MCF 10A (cell line): ENCODE data around the gene DRAP1. TPM values are rescaled to one million over a fixed set of nuclear protein-coding genes. Genes with fewer than 3 reads are reported as not detected.

ENCODE experiments used
- BruUV-seq: library from RNA; stranded (reverse); fragments of 400-500 nt; replicated peaks from 2 replicates; lab custom pipeline; 2021; lab: Mats Ljungman, UMichigan
- CTCF ChIA-PET: fragments of 300-600 bp; sonication (Branson Sonifier 250); formaldehyde crosslinking; extraction: SDS; loops from one replicate; lab custom pipeline; 2021; ENCODE audit warnings: antibody characterized with exemption, inconsistent platforms; lab: Yijun Ruan, JAX
- POLR2A ChIA-PET: fragments of 300-600, 350-650 bp; sonication (Branson Sonifier 250); formaldehyde crosslinking; extraction: SDS; loops from one replicate; lab custom pipeline; 2020; ENCODE audit warnings: antibody characterized with exemption, inconsistent platforms; lab: Yijun Ruan, JAX
- DNase-seq: peaks from one replicate; pipeline ENCODE4 v3.0.0-alpha.2; 2018; ENCODE audit not compliant: unreplicated experiment
- H3K27ac Mint-ChIP-seq: one replicate; pipeline ENCODE4 v1.8.0; 2022; ENCODE audit warnings: mild to moderate bottlenecking, low read depth, mixed read lengths; ENCODE audit not compliant: unreplicated experiment
- H3K27me3 Mint-ChIP-seq: one replicate; pipeline ENCODE4 v1.8.0; 2022; ENCODE audit warnings: mixed read lengths; ENCODE audit not compliant: insufficient read depth, unreplicated experiment
- H3K36me3 Mint-ChIP-seq: one replicate; pipeline ENCODE4 v1.8.0; 2022; ENCODE audit warnings: mild to moderate bottlenecking, moderate library complexity, mixed read lengths; ENCODE audit not compliant: insufficient read depth, unreplicated experiment
- H3K4me1 Mint-ChIP-seq: one replicate; pipeline ENCODE4 v1.8.0; 2022; ENCODE audit warnings: mixed read lengths; ENCODE audit not compliant: insufficient read depth, unreplicated experiment
- H3K4me3 Mint-ChIP-seq: one replicate; pipeline ENCODE4 v1.8.0; 2022; ENCODE audit warnings: mild to moderate bottlenecking, moderate library complexity, mixed read lengths; ENCODE audit not compliant: unreplicated experiment
- H3K9me3 Mint-ChIP-seq: one replicate; pipeline ENCODE4 v1.8.0; 2022; ENCODE audit warnings: mixed read lengths; ENCODE audit not compliant: unreplicated experiment
- intact Hi-C: fragments of 100-400 bp; cut with micrococcal nuclease; formaldehyde crosslinking; loops from 2 replicates; pipeline ENCODE4 v1.14.1; 2022
- total RNA-seq: library from RNA; stranded (reverse); gene quantifications from 2 replicates; pipeline ENCODE4 v1.2.3, GENCODE V29; 2022
- TF ChIP-seq, protein P1 (sequence below): fragments of 200-600 bp; IDR thresholded peaks from one replicate; pipeline ENCODE4 v1.8.0; 2022; ENCODE audit warnings: antibody characterized with exemption, mild to moderate bottlenecking; ENCODE audit not compliant: unreplicated experiment

DRAP1 gene
- total RNA-seq, 1 experiment from 2014 or later: 167 TPM

DNA sequence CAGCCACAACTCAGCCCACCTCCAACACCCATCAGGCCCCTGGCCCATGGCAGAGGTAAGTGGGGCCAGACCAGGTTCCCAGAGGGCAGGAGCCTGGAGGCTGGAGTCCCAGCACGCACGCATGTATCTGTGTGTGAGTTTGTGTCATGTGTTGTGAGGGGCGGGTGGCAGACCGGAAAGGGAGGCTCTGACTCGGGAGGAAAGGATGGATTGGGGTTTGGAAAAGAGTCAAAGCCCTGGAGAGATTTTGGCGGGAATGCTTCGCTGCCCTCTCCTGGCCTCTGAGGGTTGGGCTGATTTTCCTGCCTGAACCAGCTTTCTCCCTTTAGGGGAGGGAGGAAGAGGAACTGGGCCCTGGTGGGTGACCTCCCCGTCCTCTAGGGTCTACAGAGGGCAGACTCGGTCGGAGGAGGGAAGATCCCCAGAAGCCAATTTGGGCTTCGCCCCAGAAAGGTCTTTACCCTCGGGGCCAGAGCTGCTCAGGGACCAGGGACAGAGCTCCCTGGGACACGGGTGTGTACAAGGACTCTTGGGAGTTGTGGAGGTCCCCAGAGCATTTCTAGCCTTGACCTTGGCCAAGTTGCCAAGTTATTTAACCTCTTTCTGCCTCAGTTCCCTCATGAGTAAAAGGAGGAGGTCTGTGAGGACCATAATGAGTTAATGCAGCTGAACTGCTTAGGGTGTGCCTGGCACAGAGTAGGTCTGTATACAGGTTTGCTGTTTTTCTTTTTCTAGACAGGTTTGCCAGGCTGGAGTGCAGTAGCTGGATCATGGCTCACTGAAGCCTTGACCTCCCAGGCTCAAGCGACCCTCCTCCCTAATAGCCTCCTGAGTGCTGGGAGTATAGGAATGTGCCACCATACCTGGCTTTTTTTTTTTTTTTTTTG, 7.3 kb upstream of the DRAP1 start:
- intact Hi-C loops: loop anchor here (1.0 kb wide), 1 partner anchor 21 kb away; no protein-coding TSS in a partner anchor
- CTCF ChIA-PET: interaction anchor here (0.7 to 2.3 kb wide), 10 partner anchors 11 to 274 kb away, joined by 3 to 10 read pairs (median 6); partner anchors contain the start of genes CCDC85B, FIBP and FOSL1
- BruUV-seq: no TSS peak
- Mint-ChIP-seq H3K27me3 (no peaks in the 10 kb centered on the region), H3K4me1 (peaks cover 33% of the 10 kb centered on the region), H3K9me3 (no peaks in the 10 kb centered on the region), H3K4me3 (no peak overlapping the region), H3K36me3 (no peaks in the 10 kb centered on the region), H3K27ac (no peak overlapping the region)
- DNase-seq: peak; percentile 90
- TF ChIP-seq, protein P1, sequence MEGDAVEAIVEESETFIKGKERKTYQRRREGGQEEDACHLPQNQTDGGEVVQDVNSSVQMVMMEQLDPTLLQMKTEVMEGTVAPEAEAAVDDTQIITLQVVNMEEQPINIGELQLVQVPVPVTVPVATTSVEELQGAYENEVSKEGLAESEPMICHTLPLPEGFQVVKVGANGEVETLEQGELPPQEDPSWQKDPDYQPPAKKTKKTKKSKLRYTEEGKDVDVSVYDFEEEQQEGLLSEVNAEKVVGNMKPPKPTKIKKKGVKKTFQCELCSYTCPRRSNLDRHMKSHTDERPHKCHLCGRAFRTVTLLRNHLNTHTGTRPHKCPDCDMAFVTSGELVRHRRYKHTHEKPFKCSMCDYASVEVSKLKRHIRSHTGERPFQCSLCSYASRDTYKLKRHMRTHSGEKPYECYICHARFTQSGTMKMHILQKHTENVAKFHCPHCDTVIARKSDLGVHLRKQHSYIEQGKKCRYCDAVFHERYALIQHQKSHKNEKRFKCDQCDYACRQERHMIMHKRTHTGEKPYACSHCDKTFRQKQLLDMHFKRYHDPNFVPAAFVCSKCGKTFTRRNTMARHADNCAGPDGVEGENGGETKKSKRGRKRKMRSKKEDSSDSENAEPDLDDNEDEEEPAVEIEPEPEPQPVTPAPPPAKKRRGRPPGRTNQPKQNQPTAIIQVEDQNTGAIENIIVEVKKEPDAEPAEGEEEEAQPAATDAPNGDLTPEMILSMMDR: peak; percentile 27
- POLR2A ChIA-PET: interaction anchor here (0.5 to 8.0 kb wide), 6 partner anchors 11 to 50 kb away, joined by 3 to 122 read pairs (median 4); partner anchors contain the start of genes CCDC85B, FIBP and FOSL1

- ChIA-PET POLR2A (interaction anchor here (0.9 to 8.0 kb wide), 3 partner anchors 12 to 49 kb away, joined by 4 to 122 read pairs (median 96); partner anchors contain the start of genes CCDC85B, FIBP and FOSL1), CTCF (interaction anchor here (1.2 to 2.3 kb wide), 6 partner anchors 12 to 29 kb away, joined by 6 to 10 read pairs (median 8); partner anchors contain the start of genes CCDC85B, FIBP and FOSL1)
- H3K4me3 Mint-ChIP-seq: no peak overlapping the region
- H3K36me3 Mint-ChIP-seq: no peaks in the 10 kb centered on the region
- H3K27ac Mint-ChIP-seq: no peak overlapping the region
- no TSS peak for BruUV-seq
- H3K9me3 Mint-ChIP-seq: no peaks in the 10 kb centered on the region
- TF ChIP-seq, protein P1: no peak
- intact Hi-C loops: no loop called here
- peak; percentile 63 for DNase-seq
- no peaks in the 10 kb centered on the region for H3K27me3 Mint-ChIP-seq
- peaks cover 36% of the 10 kb centered on the region for H3K4me1 Mint-ChIP-seq
These were observed 6.4 kb upstream of the DRAP1 start for GRCh38 chr11:65912845-65913244.

DNA sequence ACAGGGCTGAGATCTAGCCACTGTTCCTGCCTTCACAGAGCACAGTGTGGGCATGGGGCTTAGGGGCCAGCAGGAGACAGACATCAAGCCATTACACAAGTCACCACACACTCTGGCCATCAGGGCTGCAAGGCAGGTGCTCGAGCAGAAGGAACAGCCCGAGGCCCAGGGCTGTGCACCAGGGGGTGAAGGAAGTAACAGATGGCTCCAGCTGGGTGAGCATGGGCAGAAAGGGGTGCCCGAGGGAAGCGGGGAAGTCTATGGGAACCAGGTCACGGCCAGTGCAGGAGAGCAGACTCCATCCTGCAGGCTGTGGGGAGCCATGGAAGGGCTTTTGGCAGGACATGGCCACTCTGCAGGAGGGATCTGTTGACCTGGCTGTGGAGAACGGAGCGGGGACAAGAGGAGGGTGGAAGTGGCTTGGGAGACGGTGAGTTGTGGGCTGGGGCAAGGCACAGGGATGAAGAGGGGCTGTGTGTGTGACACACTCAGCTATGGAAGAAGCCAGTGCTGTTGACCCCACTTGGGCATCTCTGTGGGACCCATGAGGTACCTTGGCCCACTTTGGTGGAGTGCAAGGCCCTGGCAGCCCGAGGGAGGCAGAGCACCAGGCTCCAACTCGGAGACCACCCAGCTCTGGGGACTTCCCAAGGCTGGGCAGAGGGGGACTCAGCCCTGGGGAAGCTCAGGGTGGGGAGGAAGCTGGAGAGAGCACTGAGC, 4.0 kb upstream of the DRAP1 start:
- TF ChIP-seq, protein P1: no peak
- H3K4me3 Mint-ChIP-seq: peak overlapping the region; percentile 89
- peak; percentile 46 for DNase-seq
- intact Hi-C loops: loop anchor here (2.0 to 5.0 kb wide), 2 partner anchors 14 to 253 kb away; partner anchors contain the start of genes FOSL1 and RELA
- BruUV-seq: no TSS peak
- no peaks in the 10 kb centered on the region for H3K27me3 Mint-ChIP-seq
- peaks cover 39% of the 10 kb centered on the region for H3K4me1 Mint-ChIP-seq
- ChIA-PET CTCF (interaction anchor here (0.7 to 2.4 kb wide), 6 partner anchors 15 to 55 kb away, joined by 3 to 15 read pairs (median 8); partner anchors contain the start of genes CCDC85B, FIBP, FOSL1 and MUS81), POLR2A (interaction anchor here (0.6 to 8.0 kb wide), 17 partner anchors 9 to 418 kb away, joined by 3 to 122 read pairs (median 4); partner anchors contain the start of genes AP5B1, BANF1, CCDC85B and CFL1)
- H3K36me3 Mint-ChIP-seq: no peaks in the 10 kb centered on the region
- H3K27ac Mint-ChIP-seq: peak overlapping the region; percentile 86
- H3K9me3 Mint-ChIP-seq: no peaks in the 10 kb centered on the region
